ENCODE data around the gene ZNF488. TPM values are rescaled to one million over a fixed set of nuclear protein-coding genes. Genes with fewer than 3 reads are reported as not detected.

ZNF488 gene
- total RNA-seq, 1 experiment from 2014 or later = 11.8 TPM

DNA sequence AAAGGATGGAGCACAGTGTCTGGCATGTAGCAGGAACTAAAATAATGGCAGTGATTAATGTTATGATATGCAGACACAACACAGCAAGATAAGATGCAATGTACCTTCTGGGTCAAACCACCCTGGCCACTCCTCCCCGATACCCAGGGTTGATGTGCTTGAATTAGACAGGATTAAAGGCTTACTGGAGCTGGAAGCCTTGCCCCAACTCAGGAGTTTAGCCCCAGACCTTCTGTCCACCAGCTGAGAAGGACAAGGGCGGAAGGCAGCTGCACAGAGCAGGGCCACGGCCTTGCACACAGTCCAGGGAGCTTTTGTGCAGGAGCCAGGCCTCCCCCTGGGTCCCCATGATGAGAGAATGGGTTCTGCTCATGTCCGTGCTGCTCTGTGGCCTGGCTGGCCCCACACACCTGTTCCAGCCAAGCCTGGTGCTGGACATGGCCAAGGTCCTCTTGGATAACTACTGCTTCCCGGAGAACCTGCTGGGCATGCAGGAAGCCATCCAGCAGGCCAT, 35.9 kb downstream of the ZNF488 start, which contains the start of gene RBP3:
Gene RBP3, plus strand, starts transcription at position 226 of the 514 bp plus-strand sequence. Its CDS starts 122 bp downstream, at position 348.
- in situ Hi-C loops (cut with HindIII; ENCODE audit: low pct_unique_long_range_greater_than_20kb, low sequenced_read_pairs) = no loop called here
- no peaks in the 10 kb centered on the region for H3K9me3 ChIP-seq (ENCODE audit: control insufficient read depth, insufficient read depth, low read depth, low read length)
- ChIA-PET POLR2A (no interaction called here), CTCF (no interaction called here)
- no peak within 1 kb of the TSS for H3K4me3 ChIP-seq (ENCODE audit: low read depth in 2 of 2, low read length in 2 of 2)
- no TSS peak for BruUV-seq (replicated peaks)
- no peak for DNase-seq (ENCODE audit: low read depth, low spot score)
- ATAC-seq = no peak
- H3K36me3 ChIP-seq (ENCODE audit: control insufficient read depth, insufficient read depth, low read length) = no peaks in the 10 kb centered on the region
- H3K27ac ChIP-seq (ENCODE audit: low read length) = no peak within 1 kb of the TSS
- H3K4me1 ChIP-seq (ENCODE audit: control insufficient read depth, insufficient read depth, low read length) = no peaks in the 10 kb centered on the region
- peaks cover 4% of the 10 kb centered on the region; the same call in 1 of the 2 replicates for H3K27me3 ChIP-seq (ENCODE audit: control insufficient read depth, insufficient read depth, low read length)
- intact Hi-C loops (cut with micrococcal nuclease; ENCODE audit: unreplicated experiment) = no loop called here
- TF ChIP-seq POLR2AphosphoS5 (IDR thresholded peaks at IDR 0.05; ENCODE audit: low read depth, low read length) = no peak
- TF ChIP-seq, protein P1, sequence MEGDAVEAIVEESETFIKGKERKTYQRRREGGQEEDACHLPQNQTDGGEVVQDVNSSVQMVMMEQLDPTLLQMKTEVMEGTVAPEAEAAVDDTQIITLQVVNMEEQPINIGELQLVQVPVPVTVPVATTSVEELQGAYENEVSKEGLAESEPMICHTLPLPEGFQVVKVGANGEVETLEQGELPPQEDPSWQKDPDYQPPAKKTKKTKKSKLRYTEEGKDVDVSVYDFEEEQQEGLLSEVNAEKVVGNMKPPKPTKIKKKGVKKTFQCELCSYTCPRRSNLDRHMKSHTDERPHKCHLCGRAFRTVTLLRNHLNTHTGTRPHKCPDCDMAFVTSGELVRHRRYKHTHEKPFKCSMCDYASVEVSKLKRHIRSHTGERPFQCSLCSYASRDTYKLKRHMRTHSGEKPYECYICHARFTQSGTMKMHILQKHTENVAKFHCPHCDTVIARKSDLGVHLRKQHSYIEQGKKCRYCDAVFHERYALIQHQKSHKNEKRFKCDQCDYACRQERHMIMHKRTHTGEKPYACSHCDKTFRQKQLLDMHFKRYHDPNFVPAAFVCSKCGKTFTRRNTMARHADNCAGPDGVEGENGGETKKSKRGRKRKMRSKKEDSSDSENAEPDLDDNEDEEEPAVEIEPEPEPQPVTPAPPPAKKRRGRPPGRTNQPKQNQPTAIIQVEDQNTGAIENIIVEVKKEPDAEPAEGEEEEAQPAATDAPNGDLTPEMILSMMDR (IDR thresholded peaks at IDR 0.05) = no peak

DNA sequence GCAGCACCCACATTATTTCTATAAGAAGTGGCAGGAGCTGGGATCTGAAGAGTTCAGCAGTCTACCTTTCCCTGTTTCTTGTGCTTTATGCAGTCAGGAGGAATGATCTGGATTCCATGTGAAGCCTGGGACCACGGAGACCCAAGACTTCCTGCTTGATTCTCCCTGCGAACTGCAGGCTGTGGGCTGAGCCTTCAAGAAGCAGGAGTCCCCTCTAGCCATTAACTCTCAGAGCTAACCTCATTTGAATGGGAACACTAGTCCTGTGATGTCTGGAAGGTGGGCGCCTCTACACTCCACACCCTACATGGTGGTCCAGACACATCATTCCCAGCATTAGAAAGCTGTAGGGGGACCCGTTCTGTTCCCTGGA, 36.8 kb downstream of the ZNF488 start:
- H3K27ac ChIP-seq (ENCODE audit: low read length) = no peak overlapping the region
- CTCF ChIA-PET = no interaction called here
- ATAC-seq = no peak
- no TSS peak for BruUV-seq (replicated peaks)
- no peak for DNase-seq (ENCODE audit: low read depth, low spot score)
- TF ChIP-seq, protein P2, sequence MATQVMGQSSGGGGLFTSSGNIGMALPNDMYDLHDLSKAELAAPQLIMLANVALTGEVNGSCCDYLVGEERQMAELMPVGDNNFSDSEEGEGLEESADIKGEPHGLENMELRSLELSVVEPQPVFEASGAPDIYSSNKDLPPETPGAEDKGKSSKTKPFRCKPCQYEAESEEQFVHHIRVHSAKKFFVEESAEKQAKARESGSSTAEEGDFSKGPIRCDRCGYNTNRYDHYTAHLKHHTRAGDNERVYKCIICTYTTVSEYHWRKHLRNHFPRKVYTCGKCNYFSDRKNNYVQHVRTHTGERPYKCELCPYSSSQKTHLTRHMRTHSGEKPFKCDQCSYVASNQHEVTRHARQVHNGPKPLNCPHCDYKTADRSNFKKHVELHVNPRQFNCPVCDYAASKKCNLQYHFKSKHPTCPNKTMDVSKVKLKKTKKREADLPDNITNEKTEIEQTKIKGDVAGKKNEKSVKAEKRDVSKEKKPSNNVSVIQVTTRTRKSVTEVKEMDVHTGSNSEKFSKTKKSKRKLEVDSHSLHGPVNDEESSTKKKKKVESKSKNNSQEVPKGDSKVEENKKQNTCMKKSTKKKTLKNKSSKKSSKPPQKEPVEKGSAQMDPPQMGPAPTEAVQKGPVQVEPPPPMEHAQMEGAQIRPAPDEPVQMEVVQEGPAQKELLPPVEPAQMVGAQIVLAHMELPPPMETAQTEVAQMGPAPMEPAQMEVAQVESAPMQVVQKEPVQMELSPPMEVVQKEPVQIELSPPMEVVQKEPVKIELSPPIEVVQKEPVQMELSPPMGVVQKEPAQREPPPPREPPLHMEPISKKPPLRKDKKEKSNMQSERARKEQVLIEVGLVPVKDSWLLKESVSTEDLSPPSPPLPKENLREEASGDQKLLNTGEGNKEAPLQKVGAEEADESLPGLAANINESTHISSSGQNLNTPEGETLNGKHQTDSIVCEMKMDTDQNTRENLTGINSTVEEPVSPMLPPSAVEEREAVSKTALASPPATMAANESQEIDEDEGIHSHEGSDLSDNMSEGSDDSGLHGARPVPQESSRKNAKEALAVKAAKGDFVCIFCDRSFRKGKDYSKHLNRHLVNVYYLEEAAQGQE (IDR thresholded peaks at IDR 0.05; ENCODE audit: insufficient read depth in 1 of 2, low read depth in 2 of 2, low read length in 1 of 2) = no peak
- TF ChIP-seq, protein P1 (IDR thresholded peaks at IDR 0.05) = no peak
- TF ChIP-seq POLR2AphosphoS5 (IDR thresholded peaks at IDR 0.05; ENCODE audit: low read depth, low read length) (no peak), TCF7L2 (IDR thresholded peaks at IDR 0.05; ENCODE audit: low read depth, low read length) (no peak), SIN3A (IDR thresholded peaks at IDR 0.05; ENCODE audit: borderline replicate concordance, insufficient read depth, low read depth, low read length) (no peak)
- H3K4me3 ChIP-seq (ENCODE audit: low read depth in 2 of 2, low read length in 2 of 2) = no peak overlapping the region
- intact Hi-C loops (cut with micrococcal nuclease; ENCODE audit: unreplicated experiment) (no loop called here), in situ Hi-C loops (cut with HindIII; ENCODE audit: low pct_unique_long_range_greater_than_20kb, low sequenced_read_pairs) (no loop called here)
- peaks cover 9% of the 10 kb centered on the region; the same call in 1 of the 2 replicates for H3K27me3 ChIP-seq (ENCODE audit: control insufficient read depth, insufficient read depth, low read length)
- H3K9me3 ChIP-seq (ENCODE audit: control insufficient read depth, insufficient read depth, low read depth, low read length) = no peaks in the 10 kb centered on the region
- POLR2A ChIA-PET = no interaction called here
- no peaks in the 10 kb centered on the region for H3K36me3 ChIP-seq (ENCODE audit: control insufficient read depth, insufficient read depth, low read length)
- no peaks in the 10 kb centered on the region for H3K4me1 ChIP-seq (ENCODE audit: control insufficient read depth, insufficient read depth, low read length)
